KBM-7 (cell line): ENCODE results near the gene SYCE1.
"Not testable (repeated sequence)": the region's sequence is repeated elsewhere in the genome, so short reads cannot be mapped to it uniquely, and the experiment has no call there.

Source experiments
- DNase-seq: peaks from one replicate; pipeline ENCODE4 v3.0.0-alpha.2; 2015
- in situ Hi-C: fragments of 300-500 bp; cut with MboI; formaldehyde crosslinking; loops from 2 replicates; pipeline ENCODE4 v1.14.3; 2020; ENCODE audit warnings: low sequenced_read_pairs, low pct_unique_long_range_greater_than_20kb, mixed read lengths

SYCE1 gene

DNA sequence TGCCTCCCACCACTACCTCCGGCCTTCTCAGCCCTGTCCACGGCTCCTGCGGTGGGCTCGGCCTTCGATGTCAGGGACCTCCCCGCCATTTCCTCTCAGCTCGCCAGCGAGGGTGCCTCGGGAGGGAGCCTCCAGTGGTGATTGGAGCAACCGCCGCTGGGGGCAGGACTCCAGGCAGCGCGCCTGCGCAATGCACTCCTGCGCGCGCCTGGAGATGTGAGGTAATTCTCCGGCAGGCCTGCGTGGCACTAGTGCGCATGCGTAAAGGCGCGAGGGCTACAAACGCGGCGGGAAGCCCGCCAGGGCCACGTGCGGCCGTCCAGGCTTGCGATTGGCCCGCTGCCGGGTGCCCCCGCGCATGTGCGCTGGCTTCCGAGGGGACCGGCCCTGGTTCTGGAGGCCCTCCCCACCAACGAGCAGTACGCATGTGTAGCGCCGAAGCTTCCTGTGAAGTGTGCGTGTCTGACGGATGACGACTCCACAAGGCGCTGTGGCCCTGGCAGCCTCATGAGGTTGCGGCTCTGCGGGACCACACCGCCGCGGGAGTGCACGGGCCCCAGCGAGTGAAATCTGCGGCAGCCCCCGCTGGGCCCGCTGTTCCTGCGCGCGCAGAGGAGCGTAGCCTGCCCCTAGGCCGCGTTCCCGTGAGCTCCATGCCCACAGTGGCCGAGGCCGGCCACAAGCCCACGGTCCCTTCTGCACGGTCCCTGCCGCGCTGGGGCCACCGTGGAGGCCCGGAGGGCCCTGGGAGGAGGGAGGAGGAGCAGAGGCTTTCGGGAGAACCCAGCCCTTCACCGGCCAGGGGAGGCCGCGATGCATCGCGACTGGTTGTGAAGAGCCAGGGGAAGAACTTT, at the start of gene SYCE1:
SYCE1 (minus strand) TSS at position 143 of the 854 bp plus-strand sequence; CDS start at position 89, 54 bp downstream.
- in situ Hi-C loops: no loop called here
- no peak for DNase-seq

DNA sequence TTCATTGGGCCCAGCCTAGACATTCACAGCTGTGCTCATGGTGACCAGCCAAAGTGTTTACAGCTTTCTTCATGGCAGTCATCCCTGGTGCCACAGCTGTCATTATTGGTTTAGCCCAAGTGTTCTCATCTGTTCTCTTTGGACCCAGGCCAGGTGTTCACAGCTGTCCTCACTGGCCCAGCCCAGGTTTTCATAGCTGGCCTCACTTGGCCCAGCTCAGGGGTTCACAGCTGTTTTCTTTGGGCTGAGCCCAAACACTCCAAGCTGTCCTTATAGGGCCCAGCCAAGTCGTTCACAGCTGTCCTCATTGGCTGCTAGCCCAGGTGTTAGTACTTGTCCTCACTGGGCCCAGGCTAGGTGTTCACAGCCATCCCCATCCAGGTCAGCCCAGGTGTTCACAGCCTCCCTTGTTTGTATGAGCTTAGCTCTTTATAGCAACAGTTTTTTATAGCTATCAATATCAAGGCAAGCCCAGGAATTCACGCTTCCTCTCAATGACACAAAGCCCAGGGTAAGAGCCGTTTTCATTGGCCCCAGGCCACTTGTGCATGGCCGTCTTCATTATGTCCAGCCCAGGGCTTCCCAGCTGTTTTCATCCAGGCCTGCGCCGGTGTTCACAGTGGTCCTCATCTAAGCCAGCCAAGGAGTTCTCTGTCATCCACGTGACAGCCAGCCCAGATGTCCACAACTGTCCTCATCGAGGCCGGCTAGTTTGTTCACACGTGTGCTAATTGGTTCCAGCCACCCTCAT, 49.6 kb upstream of the SYCE1 start:
- in situ Hi-C loops: no loop called here

DNA sequence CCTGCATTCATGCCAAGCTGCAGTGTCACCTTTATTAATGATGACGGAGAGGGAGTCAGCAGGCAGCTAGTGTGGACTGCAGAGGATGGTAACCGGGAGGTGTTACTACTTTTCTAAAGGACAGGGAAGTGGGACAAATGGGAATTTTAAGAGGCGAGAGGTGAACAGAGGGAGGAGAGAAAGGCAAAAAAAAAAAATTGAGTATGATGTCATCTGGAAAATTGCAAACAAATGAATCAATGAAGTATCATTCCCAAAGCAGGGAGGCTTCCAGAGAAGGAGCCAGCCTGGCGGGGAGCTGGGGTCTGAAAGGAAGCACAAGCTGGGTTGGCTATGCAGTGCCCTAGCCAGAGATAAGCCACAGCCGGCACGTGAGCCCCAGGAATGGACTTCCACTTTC, 48.3 kb upstream of the SYCE1 start:
- no peak for DNase-seq
- in situ Hi-C loops: no loop called here

More for the DNA sequence above, 49.6 kb upstream of the SYCE1 start:
- DNase-seq: no peak

GRCh38 chr10:133611079-133611478, 45.7 kb upstream of the SYCE1 start:
- DNase-seq: no peak
- in situ Hi-C loops: no loop called here

- DNase-seq: peak; percentile 63
- in situ Hi-C loops: no loop called here
These were observed 43.5 kb upstream of the SYCE1 start for GRCh38 chr10:133608855-133609254.

GRCh38 chr10:133603434-133603833, 38.1 kb upstream of the SYCE1 start:
- DNase-seq, in situ Hi-C loops: not testable (repeated sequence)

DNA sequence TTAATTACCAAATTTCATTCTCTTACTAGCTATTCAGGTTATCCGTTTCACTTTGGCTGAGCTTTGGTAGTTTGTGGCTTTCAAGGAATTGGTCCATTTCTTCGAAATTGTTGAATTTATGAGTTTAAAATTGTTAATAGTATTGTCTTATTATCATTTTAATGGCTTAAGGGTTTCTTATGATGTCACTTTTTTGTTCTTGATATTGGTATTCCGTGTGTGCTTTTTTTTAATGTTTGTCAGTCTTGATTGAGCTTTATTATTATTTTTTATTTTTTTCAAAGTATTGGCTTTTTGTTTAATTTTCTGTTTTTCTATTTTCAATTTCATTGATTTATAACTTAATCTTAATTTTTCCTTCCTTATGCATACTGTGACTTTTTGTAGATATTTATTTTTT, 35.3 kb upstream of the SYCE1 start:
- in situ Hi-C loops: no loop called here
- DNase-seq: no peak

DNA sequence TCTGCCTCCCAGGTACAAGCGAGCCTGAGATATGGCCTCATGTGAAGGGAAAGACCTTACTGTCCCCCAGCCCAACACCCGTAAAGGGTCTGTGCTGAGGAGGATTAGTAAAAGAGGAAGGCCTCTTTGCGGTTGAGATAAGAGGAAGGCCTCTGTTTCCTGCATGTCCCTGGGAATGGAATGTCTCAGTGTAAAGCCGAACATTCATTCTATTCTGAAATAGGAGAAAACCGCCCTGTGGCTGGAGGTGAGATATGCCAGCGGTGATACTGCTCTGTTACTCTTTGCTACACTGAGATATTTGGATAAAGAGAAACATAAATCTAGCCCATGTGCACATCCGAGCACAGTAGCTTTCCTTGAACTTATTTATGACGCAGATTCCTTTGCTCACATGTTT, 34.5 kb upstream of the SYCE1 start:
- peak; percentile 93 for DNase-seq
- in situ Hi-C loops: not testable (repeated sequence)

DNA sequence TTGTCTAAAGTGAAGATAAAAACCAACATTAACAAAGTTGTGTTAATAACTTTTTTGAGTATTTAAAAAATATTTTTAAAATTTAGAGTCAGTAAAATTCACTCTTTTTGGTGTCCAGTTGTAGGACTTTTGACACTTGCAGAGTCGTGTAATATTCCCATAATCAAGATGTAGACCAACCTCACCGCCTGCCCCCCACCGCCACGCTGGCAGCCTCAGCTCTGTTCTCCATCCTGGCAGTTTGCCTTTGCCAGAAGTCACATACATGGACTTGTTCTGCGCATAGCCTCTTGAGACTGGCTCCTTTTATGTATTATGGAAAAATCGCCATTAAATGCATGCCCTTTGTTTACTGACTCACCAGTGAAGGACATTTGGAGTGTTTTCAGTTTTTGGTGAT, 27.3 kb upstream of the SYCE1 start:
- no peak for DNase-seq

GRCh38 chr10:133590970-133591359, 25.6 kb upstream of the SYCE1 start:
- in situ Hi-C loops: no loop called here
- DNase-seq: no peak

More for the DNA sequence above, 27.3 kb upstream of the SYCE1 start:
- in situ Hi-C loops: no loop called here

GRCh38 chr10:133590226-133590969, 25.0 kb upstream of the SYCE1 start:
- in situ Hi-C loops: no loop called here
- DNase-seq: no peak

DNA sequence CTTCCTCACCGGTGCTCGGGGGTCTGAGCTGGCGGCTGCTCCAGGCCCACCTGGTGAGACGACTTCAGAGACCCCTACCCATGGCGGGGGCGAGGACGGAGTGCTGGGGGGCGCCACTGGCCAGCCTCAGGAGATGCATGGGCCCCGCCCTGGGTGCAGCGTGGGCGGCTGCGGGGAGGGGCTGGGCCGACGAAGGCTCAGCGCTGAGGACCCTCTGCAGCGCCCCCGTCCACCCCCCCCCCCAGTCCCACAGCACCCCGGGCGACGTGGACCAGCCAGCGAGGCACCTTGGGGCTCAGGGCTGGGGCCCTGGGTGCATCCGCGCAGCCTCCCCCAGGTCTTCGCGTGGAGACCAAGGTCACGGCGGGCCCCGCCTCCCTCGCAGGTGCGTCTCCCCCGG, 11.7 kb upstream of the SYCE1 start:
- in situ Hi-C loops, DNase-seq: not testable (repeated sequence)

DNA sequence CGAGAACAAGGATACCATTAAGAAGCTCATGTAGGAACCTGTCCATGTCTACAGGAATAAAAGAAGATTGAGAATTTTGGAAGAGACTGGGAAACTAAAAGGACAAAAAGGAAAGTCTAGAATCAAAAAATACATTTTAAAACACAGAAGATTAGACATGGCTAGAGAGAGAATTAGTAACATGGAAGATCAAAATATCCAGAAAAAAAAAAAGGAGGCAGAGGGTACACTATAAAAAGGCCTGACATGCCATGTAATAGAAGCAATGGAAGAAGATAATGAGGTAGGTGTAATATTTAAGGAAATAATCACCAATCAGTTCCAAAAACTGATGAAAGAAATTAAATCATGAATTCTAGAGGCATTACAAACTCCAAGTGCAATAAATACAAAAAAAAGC, 8.1 kb upstream of the SYCE1 start:
- DNase-seq, in situ Hi-C loops: not testable (repeated sequence)

DNA sequence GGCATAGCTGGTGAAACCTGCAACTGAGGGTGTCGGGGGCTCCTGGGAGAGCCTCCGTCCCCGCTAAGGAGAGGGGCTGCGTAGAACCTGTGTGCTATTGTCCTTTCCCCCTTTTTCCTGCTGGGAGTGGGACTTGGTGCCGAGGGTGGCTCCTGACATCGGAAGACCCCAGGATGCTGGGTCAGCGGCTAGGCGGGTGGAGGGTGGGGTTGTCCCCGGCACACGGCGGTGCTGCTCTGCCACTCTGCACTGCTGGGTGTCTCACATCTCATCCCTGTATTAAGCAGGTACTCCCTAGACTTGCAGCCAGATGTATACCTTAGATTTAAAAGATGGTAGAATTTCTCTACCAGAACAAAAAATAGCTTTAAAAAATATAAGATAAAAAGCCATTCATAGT, 6.7 kb upstream of the SYCE1 start:
- in situ Hi-C loops, DNase-seq: not testable (repeated sequence)

DNA sequence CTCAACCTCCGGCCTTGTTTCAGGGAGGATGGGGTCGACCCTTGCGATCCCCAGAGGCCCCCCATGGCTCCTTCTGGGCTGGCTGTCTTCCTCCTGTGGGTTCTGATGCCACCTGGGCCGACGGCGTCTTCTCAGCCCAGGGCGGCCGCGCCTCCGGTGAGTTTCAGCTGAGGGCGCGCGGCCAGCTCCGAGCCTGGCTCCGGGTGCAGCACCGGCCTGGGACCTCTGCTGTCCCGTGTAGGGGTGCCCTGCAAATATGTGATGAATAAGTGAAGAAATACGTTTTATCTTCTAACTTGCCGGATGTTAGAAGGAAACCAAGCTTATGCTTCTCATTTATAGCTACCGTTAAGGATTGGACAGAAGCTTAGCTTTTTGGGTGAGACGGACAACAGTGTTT, 4.4 kb upstream of the SYCE1 start:
- in situ Hi-C loops, DNase-seq: not testable (repeated sequence)

GRCh38 chr10:133568831-133569527, 3.6 kb upstream of the SYCE1 start:
- in situ Hi-C loops, DNase-seq: not testable (repeated sequence)

- no peak for DNase-seq
- in situ Hi-C loops: no loop called here
These were observed 2.9 kb upstream of the SYCE1 start for GRCh38 chr10:133568287-133568614.

GRCh38 chr10:133567609-133568286, 2.4 kb upstream of the SYCE1 start:
- in situ Hi-C loops: no loop called here
- DNase-seq: no peak

DNA sequence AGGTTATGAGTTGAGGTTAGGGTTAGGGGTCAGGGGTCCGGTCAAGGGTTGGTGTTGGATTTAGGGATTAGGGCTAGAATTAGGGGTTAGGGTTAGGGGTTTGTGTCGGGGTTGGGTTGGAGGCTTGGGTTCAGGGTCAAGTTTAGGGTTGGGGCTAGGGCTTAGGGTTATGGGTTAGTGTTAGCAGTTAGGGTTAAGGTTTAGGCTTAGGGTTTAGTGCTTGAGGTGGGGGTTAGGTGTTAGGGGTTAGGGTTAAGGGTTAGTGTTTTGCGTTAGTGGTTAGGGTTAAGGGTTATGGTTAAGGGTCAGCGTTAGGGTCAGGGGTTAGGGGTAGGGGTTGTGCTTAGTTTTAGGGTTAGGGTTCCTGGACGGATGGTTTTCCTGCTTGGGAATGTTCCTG, 1.7 kb upstream of the SYCE1 start:
- no peak for DNase-seq
- in situ Hi-C loops: no loop called here
